Activated naive CD4-positive, alpha-beta T cell treated with Interleukin-2 at 50 U/mL for 16 hours (primary cell): ENCODE measurements around the gene NAXD.
"Not testable (repeated sequence)": the region's sequence is repeated elsewhere in the genome, so short reads cannot be mapped to it uniquely, and the experiment has no call there.

Source experiments
- DNase-seq: peaks from one replicate; pipeline ENCODE4 v3.0.0-alpha.2; 2020

The NAXD gene

DNA sequence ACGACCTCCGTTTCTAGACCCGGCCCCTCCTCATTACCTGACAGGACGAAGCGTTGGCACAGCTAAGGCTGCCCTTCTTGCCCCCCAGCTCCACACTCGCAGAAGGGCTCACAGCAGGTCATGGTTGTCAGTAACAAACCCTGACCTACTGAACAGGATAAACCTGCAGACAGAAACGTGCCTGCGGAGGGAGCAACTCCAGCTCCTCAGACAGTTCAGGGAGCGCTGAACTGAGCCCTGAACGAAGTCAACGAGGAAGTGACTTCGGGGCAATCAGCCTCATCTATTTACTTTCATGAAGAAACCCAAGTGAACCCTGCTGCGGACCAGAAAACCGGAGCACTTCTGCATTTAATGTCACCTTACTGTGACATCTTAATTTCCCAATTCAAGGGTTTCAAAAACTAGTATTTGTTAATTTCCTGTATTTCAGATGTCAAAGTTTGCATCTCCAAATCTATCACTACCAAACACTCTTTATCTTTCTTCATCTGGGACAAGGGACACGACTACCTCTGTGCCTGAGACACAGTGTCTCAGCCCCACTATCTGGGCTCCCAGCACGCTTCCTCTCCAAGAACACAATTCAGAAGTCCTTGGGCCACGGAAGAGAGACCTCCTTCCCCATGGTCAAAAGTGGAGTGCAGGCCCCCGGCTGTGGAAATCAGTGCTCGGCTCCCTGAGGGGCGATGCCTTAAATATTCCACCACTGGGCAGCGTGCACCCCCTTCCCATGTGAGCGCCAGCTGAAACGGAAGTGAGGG lies 50.3 kb downstream of the NAXD start:
- no peak for DNase-seq

DNA sequence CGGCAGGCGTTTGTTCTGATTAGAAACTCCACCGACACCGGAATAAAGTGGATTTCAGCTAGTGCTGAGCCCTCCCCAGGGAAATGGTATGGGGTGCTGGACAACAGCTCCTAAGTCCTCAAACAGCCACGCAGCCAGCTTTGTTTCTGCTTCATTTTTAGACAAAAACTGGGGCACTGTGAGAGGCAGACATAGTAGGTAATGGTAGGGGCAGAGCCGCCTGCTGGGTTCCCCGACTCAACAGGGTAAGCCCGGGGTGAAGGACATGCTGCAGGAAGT lies 50.8 kb downstream of the NAXD start:
- DNase-seq: no peak

DNA sequence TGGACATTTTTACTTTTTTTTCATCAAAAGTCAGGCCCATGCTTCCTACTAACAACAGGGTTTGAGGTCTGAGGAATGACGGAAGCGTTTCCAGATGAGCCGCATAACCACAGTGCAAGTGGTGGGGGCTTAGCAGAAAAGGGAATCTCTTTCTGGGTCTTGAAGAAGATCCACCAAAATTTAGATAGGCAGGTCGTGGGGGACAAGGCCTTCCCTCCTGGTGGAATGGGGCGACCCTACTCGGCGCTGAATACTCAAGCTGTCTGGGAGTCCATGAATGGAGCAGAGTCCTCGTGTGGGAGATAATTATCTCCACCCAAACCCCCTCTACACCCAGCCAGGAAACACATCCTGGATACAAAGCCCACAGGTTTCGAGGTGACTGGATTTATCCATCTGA lies 53.7 kb downstream of the NAXD start:
- no peak for DNase-seq

DNA sequence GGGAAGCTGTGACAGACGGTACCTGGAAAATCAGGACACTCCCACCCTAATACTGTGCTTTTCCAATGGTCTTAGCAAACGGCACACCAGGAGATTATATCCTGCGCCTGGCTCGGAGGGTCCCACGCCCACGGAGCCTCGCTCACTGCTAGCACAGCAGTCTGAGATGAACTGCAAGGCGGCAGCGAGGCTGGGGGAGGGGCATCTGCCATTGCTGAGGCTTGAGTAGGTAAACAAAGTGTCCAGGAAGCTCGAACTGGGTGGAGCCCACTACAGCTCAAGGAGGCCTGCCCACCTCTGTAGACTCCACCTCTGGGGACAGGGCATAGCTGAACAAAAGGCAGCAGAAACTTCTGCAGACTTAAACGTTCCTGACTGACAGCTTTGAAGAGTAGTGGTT lies 54.5 kb downstream of the NAXD start:
- DNase-seq: not testable (repeated sequence)

DNA sequence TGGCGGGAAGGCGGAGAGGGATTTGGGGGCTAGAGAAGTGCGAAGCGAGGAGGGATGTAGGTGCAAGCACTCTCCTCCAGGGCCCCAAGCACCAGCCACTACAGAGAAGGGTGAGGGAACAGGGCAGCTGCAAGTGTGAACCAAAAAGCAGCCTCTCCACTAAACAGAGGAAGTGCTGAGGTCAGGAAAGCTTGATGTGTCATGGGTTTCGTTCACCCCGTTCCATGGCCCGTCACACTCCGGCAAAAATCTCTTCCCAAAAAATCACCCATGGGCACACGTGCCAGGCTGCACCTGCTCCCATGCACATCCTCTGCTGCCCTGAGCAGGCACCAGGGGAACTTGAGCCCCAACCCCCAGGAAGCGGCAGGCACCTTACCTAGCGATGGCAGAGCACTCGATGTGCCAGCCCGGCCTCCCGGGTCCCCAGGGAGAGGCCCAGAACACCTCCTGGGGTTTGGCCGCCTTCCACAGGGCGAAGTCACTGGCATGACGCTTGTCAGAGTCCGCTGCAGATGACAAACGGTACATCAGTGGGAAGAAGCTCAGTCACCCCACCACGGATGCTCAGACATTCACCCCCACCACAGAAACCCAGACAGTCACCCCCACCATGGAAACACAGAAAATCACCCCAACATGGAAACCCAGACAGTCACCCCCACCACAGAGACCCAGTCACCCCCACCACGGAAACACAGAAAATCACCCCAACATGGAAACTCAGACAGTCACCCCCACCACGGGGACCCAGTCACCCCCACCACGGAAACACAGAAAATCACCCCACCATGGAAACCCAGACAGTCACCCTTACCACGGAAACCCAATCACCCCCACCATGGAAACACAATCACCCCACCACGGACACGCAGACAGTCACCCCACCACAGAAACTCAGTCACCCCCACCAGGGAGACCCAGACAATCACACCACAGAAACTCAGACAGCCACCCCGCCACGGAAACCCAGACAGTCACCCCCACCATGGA lies 61.5 kb downstream of the NAXD start:
- DNase-seq: peak; percentile 53

DNA sequence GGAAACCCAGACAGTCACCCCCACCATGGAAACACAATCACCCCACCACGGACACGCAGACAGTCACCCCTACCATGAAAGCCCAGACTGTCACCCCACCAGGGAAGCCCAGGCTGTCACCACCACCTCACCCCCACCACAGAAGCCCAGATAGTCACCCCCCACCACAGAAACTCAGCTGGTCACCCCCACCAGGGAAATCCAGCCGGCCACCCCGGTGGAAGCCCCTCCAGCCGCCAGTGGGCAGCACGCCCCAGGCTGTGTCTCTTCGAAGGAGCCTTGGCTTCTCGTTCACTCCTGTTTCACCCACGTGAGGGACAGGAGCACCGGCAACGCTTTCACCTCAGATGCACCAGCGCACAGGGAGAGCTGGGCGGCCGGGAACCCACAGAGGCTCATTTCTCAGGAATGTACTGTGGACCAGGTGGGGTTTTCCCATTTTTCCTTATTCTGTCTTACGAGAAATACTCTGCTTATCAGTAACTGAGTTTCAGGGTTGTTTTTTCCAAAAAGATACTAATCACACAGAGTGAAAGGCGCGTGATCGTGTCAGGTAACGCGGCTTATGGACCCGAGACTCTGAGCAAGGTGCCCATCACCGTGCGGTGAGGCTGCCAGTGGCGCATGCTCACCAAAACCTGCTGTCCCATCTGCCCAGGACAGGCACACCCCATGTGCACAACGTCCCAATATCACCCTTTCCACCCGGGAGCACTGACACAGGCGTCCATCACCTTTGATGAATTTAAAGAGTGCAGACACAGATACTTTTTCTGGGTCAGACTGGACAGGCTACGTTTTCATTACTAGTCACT lies 62.6 kb downstream of the NAXD start:
- peak; percentile 38 for DNase-seq

DNA sequence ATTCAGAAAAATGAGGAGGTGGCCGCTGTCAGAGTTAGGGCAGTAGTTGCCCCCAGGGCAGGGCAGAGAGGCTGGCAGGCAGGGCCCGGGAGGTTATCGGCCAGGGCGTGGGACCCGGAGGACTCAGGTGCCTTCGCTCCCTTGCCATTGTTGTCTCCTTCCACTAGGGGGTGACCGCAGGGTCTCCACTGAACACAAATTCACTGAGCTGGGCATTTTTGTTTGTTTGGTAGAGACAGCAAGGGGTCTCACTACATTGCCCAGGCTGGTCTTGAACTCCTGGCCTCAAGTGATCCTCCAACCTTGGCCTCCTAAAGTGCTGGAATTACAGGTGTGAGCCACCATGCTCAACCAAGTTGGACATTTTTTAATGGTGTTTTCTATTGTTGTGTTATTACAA lies 65.5 kb downstream of the NAXD start:
- DNase-seq: peak; percentile 9

DNA sequence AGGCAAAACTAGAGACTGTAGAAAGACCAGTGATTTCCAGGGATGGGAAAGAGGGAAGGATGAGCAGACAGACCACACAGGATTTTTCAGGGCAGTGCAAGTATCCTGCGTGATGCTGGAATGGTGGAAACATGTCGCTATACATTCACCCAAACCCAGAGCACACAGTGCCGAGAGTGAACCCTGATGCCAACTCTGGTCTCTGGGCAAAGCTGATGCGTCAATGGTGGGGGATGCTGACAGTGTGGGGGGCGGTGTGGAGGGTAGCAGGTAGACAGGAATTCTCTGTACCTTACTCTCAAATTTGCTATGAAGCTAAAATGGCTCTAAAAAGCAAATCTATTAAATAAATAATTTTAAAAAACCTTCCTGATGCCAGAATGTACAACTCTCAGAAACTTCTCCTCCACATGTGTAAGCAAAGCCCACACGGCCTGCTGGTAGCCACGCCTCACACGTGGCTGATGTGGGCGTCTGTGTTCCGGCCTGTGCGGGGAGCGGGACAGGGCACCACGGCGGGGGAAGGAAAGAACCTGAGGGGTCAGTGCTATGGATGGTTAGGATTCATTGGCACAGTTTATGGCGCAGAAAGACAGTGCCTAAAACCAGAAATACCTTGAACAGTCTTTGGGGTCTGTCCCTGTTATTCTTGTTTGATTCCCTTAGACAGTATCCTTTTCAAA lies 66.7 kb downstream of the NAXD start:
- no peak for DNase-seq

DNA sequence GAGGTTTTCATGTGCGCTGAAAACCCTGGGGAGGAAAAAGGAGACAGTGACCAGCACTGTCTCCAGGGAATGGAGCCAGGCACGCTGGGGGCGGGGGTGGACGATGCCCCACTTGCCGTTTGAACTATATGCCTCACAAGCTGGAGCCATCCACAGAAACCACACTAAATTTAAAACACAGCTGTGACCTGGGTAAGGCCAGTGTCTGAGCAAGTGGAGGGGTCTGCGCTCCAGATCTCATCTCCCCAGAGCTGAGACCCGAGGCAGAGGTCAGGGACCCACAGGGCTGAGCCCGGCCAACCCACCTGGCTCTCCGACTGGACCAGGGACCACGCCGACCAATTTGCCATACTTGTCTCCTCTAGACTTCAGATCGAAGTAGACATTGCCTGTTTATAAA lies 67.4 kb downstream of the NAXD start:
- DNase-seq: no peak

DNA sequence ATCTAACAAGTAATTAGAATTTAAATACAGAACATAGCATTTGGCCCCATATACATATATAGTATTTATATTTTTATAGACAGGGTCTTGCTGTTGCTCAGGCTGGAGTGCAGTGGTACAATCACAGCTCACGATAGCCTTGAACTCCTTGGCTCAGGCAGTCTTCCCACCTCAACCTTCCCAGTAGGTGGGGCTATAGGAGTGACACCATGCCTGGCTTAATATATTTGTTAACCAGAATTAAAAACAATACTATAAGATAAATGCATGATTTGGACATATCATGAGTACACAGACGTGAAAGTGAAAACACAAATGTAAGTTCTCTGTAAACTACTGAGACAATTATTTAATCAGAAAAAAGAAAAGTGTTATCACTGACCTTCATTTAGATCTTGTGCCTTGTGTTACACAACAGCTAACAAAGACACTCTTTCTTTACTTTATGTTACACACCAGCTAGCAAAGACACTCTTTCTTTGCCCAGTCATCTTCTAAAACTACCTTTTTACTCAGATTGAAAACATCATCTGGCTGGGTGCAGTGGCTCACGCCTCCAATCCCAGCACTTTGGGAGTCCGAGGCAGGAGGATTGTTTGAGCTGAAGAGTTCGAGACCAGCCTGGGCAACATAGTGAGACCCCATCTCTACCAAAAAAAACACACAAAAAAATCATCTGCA lies 68.0 kb downstream of the NAXD start:
- DNase-seq: no peak

DNA sequence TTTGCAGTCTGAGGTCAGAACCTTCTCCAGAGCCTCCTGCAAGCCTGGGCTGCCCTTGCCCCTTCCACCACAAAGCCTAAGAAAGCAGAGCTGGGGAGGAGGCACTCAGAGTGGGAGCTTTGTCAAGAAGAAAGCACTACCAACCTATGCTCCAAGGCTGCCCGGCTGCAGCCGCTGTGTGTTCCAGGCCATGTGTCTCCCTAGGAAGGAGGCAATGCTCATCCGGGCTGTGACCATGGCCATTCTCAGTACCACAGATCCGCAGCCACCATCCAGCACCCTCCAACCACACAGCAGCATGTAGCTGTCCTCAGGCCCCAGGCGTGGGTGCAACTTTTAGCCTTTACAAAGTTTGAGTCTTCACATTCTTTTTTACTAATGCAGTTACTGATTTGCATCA lies 68.6 kb downstream of the NAXD start:
- no peak for DNase-seq

DNA sequence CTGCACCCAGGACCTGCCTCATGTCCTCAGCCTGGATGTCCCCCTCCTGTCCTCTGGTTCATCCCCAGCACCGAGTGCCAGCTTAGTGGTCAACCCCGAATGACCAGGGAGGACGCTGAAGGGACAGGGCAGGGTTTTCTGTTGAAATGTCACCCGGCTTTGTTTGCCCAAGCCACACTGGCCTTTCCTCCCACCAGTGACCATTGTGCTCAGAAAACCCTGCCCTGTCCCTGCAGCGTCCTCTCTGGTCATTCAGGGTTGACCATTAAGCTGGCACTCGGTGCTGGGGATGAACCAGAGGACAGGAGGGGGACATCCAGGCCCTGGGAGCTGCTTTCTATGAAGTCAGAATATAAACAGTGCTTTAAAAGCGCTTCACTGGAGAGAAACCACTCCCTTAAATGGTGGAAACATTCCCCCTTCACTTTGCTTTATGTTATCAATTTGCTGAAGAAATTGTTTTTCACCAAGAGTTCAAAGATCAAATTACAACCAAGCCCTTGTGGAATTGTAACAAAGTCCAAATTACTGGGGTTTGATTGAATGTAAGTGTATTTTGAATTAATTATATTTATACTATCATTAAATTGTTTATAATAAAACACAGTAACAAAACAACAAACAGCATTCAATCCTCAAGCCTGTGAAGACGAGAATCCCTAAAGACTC lies 69.2 kb downstream of the NAXD start:
- DNase-seq: no peak

DNA sequence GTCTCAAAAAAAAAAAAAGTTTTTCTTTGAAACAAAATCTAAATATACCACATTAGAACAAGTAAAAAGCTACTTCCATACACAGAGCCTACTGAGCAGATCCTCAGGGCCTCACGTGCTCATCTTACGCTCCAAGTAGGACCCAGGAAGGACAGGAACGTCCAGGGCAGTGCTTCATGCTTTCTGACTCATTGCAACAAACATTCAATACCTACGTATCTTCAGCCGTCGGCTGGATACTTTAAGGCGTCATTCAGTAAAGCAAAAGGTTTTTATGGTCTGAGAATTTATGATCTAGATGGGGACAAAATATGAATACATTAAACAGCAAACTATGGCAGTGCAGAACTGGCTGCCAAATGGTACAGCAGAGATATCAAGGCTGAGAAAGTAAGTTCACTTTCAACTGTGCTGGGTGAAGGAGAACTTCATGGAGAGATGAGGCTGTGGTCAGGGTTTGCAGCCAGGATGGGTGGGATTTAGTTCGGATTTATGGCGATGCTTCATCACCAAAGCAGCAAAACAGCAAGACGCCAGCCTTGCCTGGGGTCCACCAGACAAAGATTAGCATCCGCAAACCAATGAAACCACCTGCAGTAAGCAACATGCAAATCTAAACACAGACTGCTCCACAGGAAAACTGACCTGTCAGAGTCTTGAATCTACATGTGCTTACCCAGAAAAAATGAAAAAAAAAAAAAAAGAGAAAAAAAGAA lies 70.1 kb downstream of the NAXD start:
- DNase-seq: no peak

DNA sequence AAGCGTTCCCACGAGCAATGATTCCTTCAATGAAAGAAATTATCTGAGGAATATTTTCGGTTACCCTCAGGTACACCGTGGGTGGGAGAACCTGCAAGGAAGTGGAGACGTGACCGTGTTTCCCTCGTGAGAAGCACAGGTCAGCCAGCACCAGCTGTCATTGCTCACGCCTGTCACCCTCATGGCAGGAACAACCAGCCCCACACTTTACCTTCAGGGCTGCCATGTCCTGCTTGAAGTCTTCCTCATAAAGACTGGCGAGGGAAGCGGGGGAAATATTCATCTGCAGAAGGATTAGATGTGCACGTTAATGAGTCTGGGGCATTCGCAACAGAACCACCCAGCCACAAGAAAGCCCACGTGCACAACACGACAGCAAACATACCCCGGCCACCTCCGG lies 72.4 kb downstream of the NAXD start:
- DNase-seq: no peak

DNA sequence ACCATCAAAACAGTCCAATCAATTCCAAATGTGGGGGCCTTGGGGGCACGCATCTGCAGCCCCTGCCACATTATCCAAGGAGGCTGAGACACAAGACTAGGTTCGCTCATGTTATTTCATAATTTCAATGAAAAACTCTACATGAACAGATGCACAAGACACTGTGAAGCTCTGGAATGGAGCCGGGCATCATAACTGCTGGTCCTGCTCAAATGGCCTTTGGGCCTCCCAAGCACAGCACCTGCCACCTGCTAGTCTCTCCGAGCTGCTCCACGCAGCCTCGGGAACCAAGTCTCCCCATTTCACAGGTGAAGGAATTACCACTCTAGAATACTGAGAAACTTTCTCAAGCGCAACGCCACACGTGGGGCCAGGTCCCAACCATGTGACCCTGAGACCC lies 73.7 kb downstream of the NAXD start:
- DNase-seq: no peak
